Measurements from ENCODE around the gene CEACAM6. TPM values are rescaled to one million over a fixed set of nuclear protein-coding genes. Genes with fewer than 3 reads are reported as not detected.

Gene CEACAM6
- polyA plus RNA-seq, 2 of the 4 experiments (the other 2 are of a cell fraction) = 0.97 to 17.7 TPM

- FAIRE-seq = no peak
- WGBS (ENCODE audit: missing lambda C conversion rate) = 17% methylated on average over 4 of the region's 4 CpGs
- no peaks in the 10 kb centered on the region for H3K4me1 ChIP-seq
- H3K4me2 ChIP-seq = no peak overlapping the region
- TF ChIP-seq ATOH8 (CRISPR knock-in tag; IDR thresholded peaks at IDR 0.05; ENCODE audit: low read depth) (no peak), KDM1A (IDR thresholded peaks at IDR 0.05; ENCODE audit: low read depth) (no peak), PHF8 (IDR thresholded peaks at IDR 0.05; ENCODE audit: borderline replicate concordance, low read depth) (no peak), HOXA7 (CRISPR knock-in tag; IDR thresholded peaks at IDR 0.05) (no peak), TP53 (CRISPR knock-in tag; IDR thresholded peaks at IDR 0.05) (no peak), USF2 (IDR thresholded peaks at IDR 0.05) (no peak), CEBPB (IDR thresholded peaks at IDR 0.05) (no peak), BHLHE40 (IDR thresholded peaks at IDR 0.05; ENCODE audit: low read depth, low read length) (no peak), CBX8 (IDR thresholded peaks at IDR 0.05) (no peak), MAZ (IDR thresholded peaks at IDR 0.05; ENCODE audit: borderline replicate concordance, low read depth, low read length) (no peak), RCOR1 (IDR thresholded peaks at IDR 0.05; ENCODE audit: low read depth, low read length) (no peak), EHMT2 (IDR thresholded peaks at IDR 0.05; ENCODE audit: low read depth) (no peak), EP300 (IDR thresholded peaks at IDR 0.05) (no peak), RAD21 (conservative IDR thresholded peaks at IDR 0.05 in 1 of 2, IDR thresholded peaks at IDR 0.05 in 1 of 2) (no peak), ZNF302 (CRISPR knock-in tag; IDR thresholded peaks at IDR 0.05) (no peak), CBX2 (IDR thresholded peaks at IDR 0.05; ENCODE audit: borderline replicate concordance, low read depth) (no peak), MAFK (IDR thresholded peaks at IDR 0.05; ENCODE audit: partially characterized antibody) (no peak), NFE2L2 (conservative IDR thresholded peaks at IDR 0.05; ENCODE audit: low read length) (no peak), GATA3 (IDR thresholded peaks at IDR 0.05; ENCODE audit: borderline replicate concordance) (no peak)
- no peak for DNase-seq (ENCODE audit: low read depth in 1 of 2, low spot score in 1 of 2)
- CTCF ChIA-PET = interaction anchor here (1.0 to 18.4 kb wide), 8 partner anchors 8 to 184 kb away, joined by 3 to 428 read pairs (median 8); partner anchors contain the start of genes CEACAM3 and CEACAM6
- H3K9me3 ChIP-seq = no peaks in the 10 kb centered on the region
- H3K4me3 ChIP-seq = no peak overlapping the region
- ATAC-seq = no peak; a peak in 1 of 6 replicates
- no peak overlapping the region for H3K27ac ChIP-seq
- POLR2A ChIA-PET = no interaction called here
These were observed 58.6 kb downstream of the CEACAM6 start for GRCh38 chr19:41813911-41814310.

- no peak for FAIRE-seq
- POLR2A ChIA-PET = no interaction called here
These were observed 60.0 kb downstream of the CEACAM6 start for GRCh38 chr19:41815301-41815700.

More at GRCh38 chr19:41815301-41815700, 60.0 kb downstream of the CEACAM6 start:
- H3K27ac ChIP-seq = no peak overlapping the region
- no peak overlapping the region for H3K4me2 ChIP-seq
- DNase-seq (ENCODE audit: low read depth in 1 of 2, low spot score in 1 of 2) = no peak
- H3K4me1 ChIP-seq = no peaks in the 10 kb centered on the region
- no peak for ATAC-seq
- H3K4me3 ChIP-seq = no peak overlapping the region
- CTCF ChIA-PET = interaction anchor here (0.7 to 18.4 kb wide), 6 partner anchors 16 to 252 kb away, joined by 3 to 428 read pairs (median 20); partner anchors contain the start of genes CEACAM3 and CEACAM6
- no peak for TF ChIP-seq MAFK (IDR thresholded peaks at IDR 0.05; ENCODE audit: partially characterized antibody)
- TF ChIP-seq KDM1A (IDR thresholded peaks at IDR 0.05; ENCODE audit: low read depth) = no peak
- no peak for TF ChIP-seq TP53 (CRISPR knock-in tag; IDR thresholded peaks at IDR 0.05)
- TF ChIP-seq RARB (CRISPR knock-in tag; IDR thresholded peaks at IDR 0.05) = no peak
- no peak for TF ChIP-seq HES2 (IDR thresholded peaks at IDR 0.05)
- TF ChIP-seq ELK1 (IDR thresholded peaks at IDR 0.05; ENCODE audit: low read depth, low read length) = no peak
- no peak for TF ChIP-seq KDM5A (IDR thresholded peaks at IDR 0.05)
- TF ChIP-seq ZFP36 (IDR thresholded peaks at IDR 0.05; ENCODE audit: borderline replicate concordance, partially characterized antibody) = no peak
- TF ChIP-seq MAZ (IDR thresholded peaks at IDR 0.05; ENCODE audit: borderline replicate concordance, low read depth, low read length) = no peak
- H3K9me3 ChIP-seq = no peaks in the 10 kb centered on the region
- 36% methylated on average over 4 of the region's 4 CpGs for WGBS (ENCODE audit: missing lambda C conversion rate)
